ENCODE results near the gene PCAT7. TPM values are rescaled to one million over a fixed set of nuclear protein-coding genes. Genes with fewer than 3 reads are reported as not detected.

Gene PCAT7
- polyA plus RNA-seq, 1 of the 3 experiments (the other 2 are of a cell fraction): not detected

DNA sequence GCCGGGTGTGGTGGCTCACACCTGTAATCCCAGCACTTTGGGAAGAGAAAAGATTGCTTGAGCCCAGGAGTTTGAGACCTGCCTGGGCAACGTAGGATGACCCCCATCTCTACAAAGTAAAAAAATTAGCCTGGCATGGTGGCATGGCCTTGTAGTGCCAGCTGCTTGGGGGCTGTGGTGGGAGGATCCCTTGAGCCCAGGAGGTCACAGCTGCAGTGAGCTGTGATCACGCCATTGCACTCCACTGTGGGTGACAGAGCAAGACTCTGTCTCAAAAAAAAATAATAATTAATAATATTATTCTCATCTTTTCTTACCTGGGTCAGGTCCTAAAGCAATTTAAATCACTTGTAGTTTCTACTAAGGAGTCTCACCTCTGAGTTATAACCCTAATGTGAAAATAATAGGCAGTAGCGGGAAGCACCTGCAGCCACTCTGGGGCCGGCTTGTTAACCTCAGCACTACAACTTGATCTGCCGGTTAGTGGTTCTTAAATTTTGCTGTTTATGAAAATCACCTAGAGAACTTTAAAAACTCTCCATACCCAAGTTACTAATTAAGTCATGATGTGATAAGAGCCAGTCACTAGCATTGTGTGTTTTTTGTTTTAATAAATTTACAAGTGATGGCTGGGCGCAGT is 29.4 kb upstream of the PCAT7 start:
- CTCF ChIA-PET: no interaction called here
- Histone ChIP-seq H3K4me2 (no peak overlapping the region), H3K9me3 (no peaks in the 10 kb centered on the region), H3F3A (replicated peaks; ENCODE audit: insufficient read depth) (no peaks in the 10 kb centered on the region), H3K4me3 (ENCODE audit: low read depth in 2 of 2, low read length in 1 of 2) (no peak overlapping the region), H3K79me2 (ENCODE audit: insufficient read depth) (no peaks in the 10 kb centered on the region), H3K4me1 (ENCODE audit: control insufficient read depth in 1 of 2, insufficient read depth in 2 of 2, low read depth in 1 of 2, low read length in 1 of 2) (no peaks in the 10 kb centered on the region), H3K36me3 (replicated peaks in 1 of 2; ENCODE audit: control insufficient read depth in 1 of 2, insufficient read depth in 2 of 2, low read length in 1 of 2) (no peaks in the 10 kb centered on the region), H3K9ac (no peak overlapping the region), H3K27ac (ENCODE audit: low read depth in 2 of 2, low read length in 1 of 2) (no peak overlapping the region), H2AFZ (ENCODE audit: low read depth) (no peak overlapping the region), H4K20me1 (ENCODE audit: insufficient read depth) (no peaks in the 10 kb centered on the region), H3K9me2 (no peaks in the 10 kb centered on the region), H3K27me3 (ENCODE audit: insufficient read depth) (no peaks in the 10 kb centered on the region)
- no peak for TF ChIP-seq MAX (IDR thresholded peaks at IDR 0.05; ENCODE audit: low read depth)
- TF ChIP-seq GABPA (IDR thresholded peaks at IDR 0.05; ENCODE audit: low read depth): no peak
- no peak for TF ChIP-seq POLR2AphosphoS5 (IDR thresholded peaks at IDR 0.05; ENCODE audit: low read depth, low read length)
- no peak for TF ChIP-seq TCF12 (IDR thresholded peaks at IDR 0.05)
- no peak for TF ChIP-seq USF2 (IDR thresholded peaks at IDR 0.05; ENCODE audit: borderline replicate concordance, low read depth, low read length)
- no peak for TF ChIP-seq SMC3 (IDR thresholded peaks at IDR 0.05; ENCODE audit: low read depth, low read length)
- TF ChIP-seq, protein P1, sequence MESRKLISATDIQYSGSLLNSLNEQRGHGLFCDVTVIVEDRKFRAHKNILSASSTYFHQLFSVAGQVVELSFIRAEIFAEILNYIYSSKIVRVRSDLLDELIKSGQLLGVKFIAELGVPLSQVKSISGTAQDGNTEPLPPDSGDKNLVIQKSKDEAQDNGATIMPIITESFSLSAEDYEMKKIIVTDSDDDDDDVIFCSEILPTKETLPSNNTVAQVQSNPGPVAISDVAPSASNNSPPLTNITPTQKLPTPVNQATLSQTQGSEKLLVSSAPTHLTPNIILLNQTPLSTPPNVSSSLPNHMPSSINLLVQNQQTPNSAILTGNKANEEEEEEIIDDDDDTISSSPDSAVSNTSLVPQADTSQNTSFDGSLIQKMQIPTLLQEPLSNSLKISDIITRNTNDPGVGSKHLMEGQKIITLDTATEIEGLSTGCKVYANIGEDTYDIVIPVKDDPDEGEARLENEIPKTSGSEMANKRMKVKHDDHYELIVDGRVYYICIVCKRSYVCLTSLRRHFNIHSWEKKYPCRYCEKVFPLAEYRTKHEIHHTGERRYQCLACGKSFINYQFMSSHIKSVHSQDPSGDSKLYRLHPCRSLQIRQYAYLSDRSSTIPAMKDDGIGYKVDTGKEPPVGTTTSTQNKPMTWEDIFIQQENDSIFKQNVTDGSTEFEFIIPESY (IDR thresholded peaks at IDR 0.05; ENCODE audit: borderline replicate concordance, low read depth): no peak
- no peak for TF ChIP-seq CHD2 (IDR thresholded peaks at IDR 0.05; ENCODE audit: low read length, partially characterized antibody)
- no peak for TF ChIP-seq RAD21 (IDR thresholded peaks at IDR 0.05; ENCODE audit: low read length)
- TF ChIP-seq IRF3 (IDR thresholded peaks at IDR 0.05; ENCODE audit: low read depth, low read length): no peak
- no peak for TF ChIP-seq NRF1 (IDR thresholded peaks at IDR 0.05; ENCODE audit: low read depth, low read length)
- no peak for TF ChIP-seq MXI1 (IDR thresholded peaks at IDR 0.05; ENCODE audit: low read depth, low read length)
- TF ChIP-seq MEF2A (IDR thresholded peaks at IDR 0.05; ENCODE audit: borderline replicate concordance, low read depth): no peak
- no peak for TF ChIP-seq USF1 (IDR thresholded peaks at IDR 0.05; ENCODE audit: borderline replicate concordance, low read depth)
- no peak for TF ChIP-seq RCOR1 (IDR thresholded peaks at IDR 0.05; ENCODE audit: low read length)
- no peak for TF ChIP-seq RFX5 (IDR thresholded peaks at IDR 0.05; ENCODE audit: low read length)
- TF ChIP-seq NFIC (IDR thresholded peaks at IDR 0.05; ENCODE audit: borderline replicate concordance): no peak
- no peak for TF ChIP-seq JUND (IDR thresholded peaks at IDR 0.05)
- no peak for TF ChIP-seq CTCF (IDR thresholded peaks at IDR 0.05)
- DNase-seq: no peak
- 78% methylated on average over 7 of the region's 7 CpGs for WGBS (ENCODE audit: low lambda C conversion rate)
- POLR2A ChIA-PET: interaction anchor here (0.5 kb wide), 1 partner anchor 81 kb away, joined by 4 read pairs; no protein-coding TSS in a partner anchor
